A673 (cell line): Measurements from ENCODE around the gene RPS27A. TPM values are rescaled to one million over a fixed set of nuclear protein-coding genes. Genes with fewer than 3 reads are reported as not detected.

Experiments used
- BruUV-seq: library from RNA; stranded (reverse); fragments of 400-500 nt; replicated peaks from 2 replicates; lab custom pipeline; 2021; lab: Mats Ljungman, UMichigan
- CTCF ChIA-PET: fragments of 300-600 bp; sonication (Branson Sonifier 250); formaldehyde crosslinking; loops from one replicate; lab custom pipeline; 2022; ENCODE audit warnings: antibody characterized with exemption; lab: Charles Lee
- POLR2A ChIA-PET: fragments of 300-600 bp; sonication (Branson Sonifier 250); formaldehyde crosslinking; loops from one replicate; lab custom pipeline; 2022; ENCODE audit warnings: antibody characterized with exemption; ENCODE audit not compliant: low non-redundant PET; lab: Charles Lee
- DNase-seq: peaks from one replicate; pipeline ENCODE4 v3.0.0-alpha.2; 2015; ENCODE audit warnings: low spot score
- H3K27ac ChIP-seq: fragments of 200-600 bp; sonication (generic); 2 replicates; pipeline ENCODE4 v1.5.1; 2016; ENCODE audit warnings: mixed run types, low read depth, mild to moderate bottlenecking, mixed read lengths, antibody characterized with exemption, low read length; ENCODE audit not compliant: poor library complexity, severe bottlenecking
- H3K27me3 ChIP-seq: fragments of 200-600 bp; sonication (generic); replicated peaks from 2 replicates; pipeline ENCODE4 v1.6.1; 2017; ENCODE audit warnings: mixed run types, low read depth, mild to moderate bottlenecking, mixed read lengths, antibody characterized with exemption, low read length; ENCODE audit not compliant: insufficient read depth, poor library complexity
- H3K36me3 ChIP-seq: fragments of 200-600 bp; sonication (generic); 2 replicates; pipeline ENCODE4 v1.6.1; 2016; ENCODE audit warnings: mixed run types, mild to moderate bottlenecking, mixed read lengths, antibody characterized with exemption, low read length; ENCODE audit not compliant: insufficient read depth, poor library complexity, severe bottlenecking
- H3K4me1 ChIP-seq: fragments of 200-600 bp; sonication (generic); 2 replicates; pipeline ENCODE4 v1.6.1; 2017; ENCODE audit warnings: mixed run types, mild to moderate bottlenecking, mixed read lengths, antibody characterized with exemption, low read length; ENCODE audit not compliant: insufficient read depth, poor library complexity, severe bottlenecking
- H3K4me3 ChIP-seq: fragments of 200-600 bp; sonication (generic); 2 replicates; pipeline ENCODE4 v1.5.1; 2016; ENCODE audit warnings: low read depth, mixed run types, mild to moderate bottlenecking, mixed read lengths, low read length; ENCODE audit not compliant: poor library complexity, severe bottlenecking
- H3K9me3 ChIP-seq: fragments of 200-600 bp; sonication (generic); 2 replicates; pipeline ENCODE4 v1.6.1; 2016; ENCODE audit warnings: mixed run types, low read depth, mild to moderate bottlenecking, mixed read lengths, antibody characterized with exemption, low read length; ENCODE audit not compliant: poor library complexity, severe bottlenecking
- CTCF ChIP-seq: fragments of 300-800, 200-600 bp; sonication (generic); conservative IDR thresholded peaks from 2 replicates; pipeline ENCODE4 v1.5.1; 2017; ENCODE audit warnings: low read depth, mild to moderate bottlenecking, antibody characterized with exemption, low read length, moderate library complexity, mixed read lengths
- EZH2 ChIP-seq: fragments of 200-600 bp; sonication (generic); IDR thresholded peaks from 2 replicates; pipeline ENCODE4 v1.6.1; 2017; ENCODE audit warnings: borderline replicate concordance, low read depth, mild to moderate bottlenecking, mixed read lengths, antibody characterized with exemption, low read length; ENCODE audit not compliant: poor library complexity, severe bottlenecking
- intact Hi-C: fragments of 100-400 bp; cut with micrococcal nuclease; formaldehyde crosslinking; loops from one replicate; pipeline ENCODE4 v1.10.0; 2022; ENCODE audit not compliant: unreplicated experiment
- total RNA-seq: library from RNA; stranded (reverse); gene quantifications from 2 replicates; pipeline ENCODE4 v1.2.3, GENCODE V29; 2021

Gene RPS27A
- total RNA-seq, 1 experiment from 2014 or later = 928 TPM

- DNase-seq = no peak
- H3K4me3 ChIP-seq = peak overlapping the region; percentile 85
- H3K36me3 ChIP-seq = peaks cover 40% of the 10 kb centered on the region
- POLR2A ChIA-PET = interaction anchor here (0.9 kb wide), 1 partner anchor 182 kb away, joined by 4 read pairs; the partner anchor contains the start of gene RTN4
- intact Hi-C loops = loop anchor here (1.0 to 2.0 kb wide), 3 partner anchors 183 to 384 kb away; partner anchors contain the start of genes CCDC88A, PPP4R3B and RTN4
- TF ChIP-seq CTCF (no peak), EZH2 (no peak)
- TSS peak; percentile 62 for BruUV-seq
- peak overlapping the region; percentile 98 for H3K27ac ChIP-seq
- H3K9me3 ChIP-seq = no peaks in the 10 kb centered on the region
- H3K4me1 ChIP-seq = peaks cover 22% of the 10 kb centered on the region
- CTCF ChIA-PET = interaction anchor here (1.0 kb wide), 1 partner anchor 10 kb away, joined by 3 read pairs; no protein-coding TSS in a partner anchor
- no peaks in the 10 kb centered on the region for H3K27me3 ChIP-seq
These were observed 572 bp downstream of the RPS27A start for GRCh38 chr2:55232863-55233657.

GRCh38 chr2:55233658-55233940 lies 1.1 kb downstream of the RPS27A start:
- intact Hi-C loops = loop anchor here (2.0 kb wide), 1 partner anchor 185 kb away; the partner anchor contains the start of gene CCDC88A
- H3K36me3 ChIP-seq = peaks cover 40% of the 10 kb centered on the region
- POLR2A ChIA-PET = no interaction called here

More at GRCh38 chr2:55233658-55233940, 1.1 kb downstream of the RPS27A start:
- H3K9me3 ChIP-seq = no peaks in the 10 kb centered on the region
- H3K4me3 ChIP-seq = peak overlapping the region; percentile 85
- H3K27me3 ChIP-seq = no peaks in the 10 kb centered on the region
- CTCF ChIA-PET = no interaction called here
- H3K27ac ChIP-seq = peak overlapping the region; percentile 98
- DNase-seq = no peak
- BruUV-seq = no TSS peak
- TF ChIP-seq EZH2 (no peak), CTCF (no peak)
- peaks cover 20% of the 10 kb centered on the region for H3K4me1 ChIP-seq
